Measurements from ENCODE around the gene PCSK6.

DNA sequence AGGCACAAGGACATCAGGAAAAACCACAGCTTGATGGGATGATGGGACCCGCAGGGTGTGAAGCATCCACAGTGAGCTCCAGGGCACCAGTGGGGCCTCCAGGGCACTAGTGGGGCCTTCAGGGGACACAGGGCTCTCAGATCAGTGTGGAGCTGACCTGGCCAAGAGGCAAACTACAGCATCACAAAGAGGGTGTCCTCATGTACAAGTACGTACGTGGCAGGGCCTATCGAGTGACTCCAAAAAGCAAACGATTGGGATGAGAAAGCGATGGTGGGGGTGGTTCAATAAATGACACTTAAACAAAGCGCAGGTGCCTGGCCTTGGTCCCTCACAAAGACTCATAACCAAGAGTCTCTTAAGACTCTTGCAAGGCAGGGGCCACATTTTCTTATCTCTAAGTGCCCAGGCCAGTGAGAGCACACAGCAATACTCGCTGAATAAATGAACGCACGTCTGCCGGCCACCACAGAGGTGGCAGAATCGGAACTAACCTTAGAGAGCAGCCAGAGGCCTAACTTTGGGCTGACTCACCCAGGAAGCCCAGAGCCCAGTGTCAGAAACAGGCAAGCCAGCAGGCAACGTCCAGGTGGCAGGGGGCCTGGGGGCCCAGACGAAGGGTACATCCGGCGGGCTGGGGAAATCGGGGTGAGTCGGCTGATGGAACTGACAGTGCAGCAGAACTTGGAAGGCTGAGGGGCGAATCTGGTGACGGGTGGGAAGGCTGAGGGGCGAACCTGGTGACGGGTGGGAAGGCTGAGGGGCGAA, 8.7 kb downstream of the PCSK6 start:
- no peak for TF ChIP-seq CTCF (IDR thresholded peaks at IDR 0.05; ENCODE audit: insufficient read depth, low read depth, low read length)
- TF ChIP-seq EZH2 (IDR thresholded peaks at IDR 0.05; ENCODE audit: insufficient read depth, low read length): no peak
